ENCODE measurements around the gene C6orf118. TPM values are rescaled to one million over a fixed set of nuclear protein-coding genes. Genes with fewer than 3 reads are reported as not detected.

Gene C6orf118
- total and polyA plus RNA-seq, 2 donors (not counting 3 experiments of a cell fraction or from before 2014, with no cell fraction given), result not detected

GRCh38 chr6:165245287-165245686, 64.1 kb downstream of the C6orf118 start:
- Histone ChIP-seq H3K9me3 (replicated peaks; ENCODE audit: control insufficient read depth, insufficient read depth, low read length) (no peaks in the 10 kb centered on the region), H3K4me2 (ENCODE audit: insufficient read depth, low read length) (no peak overlapping the region), H3K27me3 (ENCODE audit: control insufficient read depth in 2 of 2, insufficient read depth in 2 of 2, low read length in 2 of 2) (no peaks in the 10 kb centered on the region), H3K36me3 (ENCODE audit: control insufficient read depth in 2 of 2, extremely low read depth in 1 of 2, insufficient read depth in 2 of 2, low read length in 2 of 2) (no peaks in the 10 kb centered on the region), H3K9me1 (replicated peaks; ENCODE audit: control insufficient read depth, extremely low read depth, insufficient read depth, low read length) (no peaks in the 10 kb centered on the region), H4K20me1 (replicated peaks; ENCODE audit: control insufficient read depth, extremely low read depth, insufficient read depth, low read length) (no peaks in the 10 kb centered on the region), H3K27ac (ENCODE audit: insufficient read depth, low read depth, low read length) (no peak overlapping the region), H3K79me2 (ENCODE audit: control insufficient read depth, insufficient read depth, low read length) (no peaks in the 10 kb centered on the region), H3K4me3 (replicated peaks in 1 of 3; ENCODE audit: insufficient read depth in 1 of 3, low read depth in 1 of 3, low read length in 3 of 3) (no peak overlapping the region), H3K4me1 (ENCODE audit: control insufficient read depth, extremely low read depth, insufficient read depth, low read length) (no peaks in the 10 kb centered on the region), H2AFZ (ENCODE audit: low read depth, low read length) (no peak overlapping the region), H3K9ac (replicated peaks; ENCODE audit: extremely low read depth, insufficient read depth, low read length) (no peak overlapping the region)
- TF ChIP-seq POLR2A (IDR thresholded peaks at IDR 0.05; ENCODE audit: low read depth, low read length), result no peak
- intact Hi-C loops (cut with micrococcal nuclease) (no loop called here), dilution Hi-C loops (cut with MboI; ENCODE audit: extremely low pct_ligation_motif_present, low sequenced_read_pairs) (no loop called here)
- FAIRE-seq, result no peak
- ChIA-PET POLR2A (no interaction called here), CTCF (interaction anchor here (1.4 kb wide), 1 partner anchor 14 kb away, joined by 3 read pairs; no protein-coding TSS in a partner anchor)
- no peak for DNase-seq (ENCODE audit: low read depth, low spot score)
- BruUV-seq (replicated peaks), result no TSS peak

GRCh38 chr6:165244524-165245247, 64.7 kb downstream of the C6orf118 start:
- H4K20me1 ChIP-seq (replicated peaks; ENCODE audit: control insufficient read depth, extremely low read depth, insufficient read depth, low read length), result no peaks in the 10 kb centered on the region
- no peak overlapping the region for H3K4me2 ChIP-seq (ENCODE audit: insufficient read depth, low read length)
- no peak overlapping the region for H2AFZ ChIP-seq (ENCODE audit: low read depth, low read length)
- H3K79me2 ChIP-seq (ENCODE audit: control insufficient read depth, insufficient read depth, low read length), result no peaks in the 10 kb centered on the region
- no peak overlapping the region for H3K9ac ChIP-seq (replicated peaks; ENCODE audit: extremely low read depth, insufficient read depth, low read length)
- ChIA-PET CTCF (interaction anchor here (1.4 kb wide), 1 partner anchor 14 kb away, joined by 3 read pairs; no protein-coding TSS in a partner anchor), POLR2A (no interaction called here)
- no peaks in the 10 kb centered on the region for H3K9me1 ChIP-seq (replicated peaks; ENCODE audit: control insufficient read depth, extremely low read depth, insufficient read depth, low read length)
- no peak for FAIRE-seq
- no TSS peak for BruUV-seq (replicated peaks)
- no peaks in the 10 kb centered on the region for H3K9me3 ChIP-seq (replicated peaks; ENCODE audit: control insufficient read depth, insufficient read depth, low read length)
- no peak overlapping the region for H3K27ac ChIP-seq (ENCODE audit: insufficient read depth, low read depth, low read length)
- no peaks in the 10 kb centered on the region for H3K4me1 ChIP-seq (ENCODE audit: control insufficient read depth, extremely low read depth, insufficient read depth, low read length)
- no peaks in the 10 kb centered on the region for H3K27me3 ChIP-seq (ENCODE audit: control insufficient read depth in 2 of 2, insufficient read depth in 2 of 2, low read length in 2 of 2)
- no peaks in the 10 kb centered on the region for H3K36me3 ChIP-seq (ENCODE audit: control insufficient read depth in 2 of 2, extremely low read depth in 1 of 2, insufficient read depth in 2 of 2, low read length in 2 of 2)
- H3K4me3 ChIP-seq (replicated peaks in 1 of 3; ENCODE audit: insufficient read depth in 1 of 3, low read depth in 1 of 3, low read length in 3 of 3), result no peak overlapping the region
- intact Hi-C loops (cut with micrococcal nuclease), result no loop called here
- TF ChIP-seq FOS (IDR thresholded peaks at IDR 0.05; ENCODE audit: borderline replicate concordance, insufficient read depth, low read length) (no peak), MYC (IDR thresholded peaks at IDR 0.05; ENCODE audit: low read depth, low read length) (no peak), MAX (IDR thresholded peaks at IDR 0.05; ENCODE audit: insufficient read depth, insufficient read length) (no peak), JUN (IDR thresholded peaks at IDR 0.05; ENCODE audit: borderline replicate concordance, insufficient read depth, insufficient read length, low read depth) (no peak), POLR2AphosphoS5 (IDR thresholded peaks at IDR 0.05; ENCODE audit: insufficient read depth, low read depth, low read length) (no peak), EZH2 (IDR thresholded peaks at IDR 0.05; ENCODE audit: borderline replicate concordance, low read depth, low read length, severe bottlenecking) (no peak), CTCF (IDR thresholded peaks at IDR 0.05; ENCODE audit: extremely low read depth in 1 of 2, insufficient read depth in 1 of 2, low read depth in 1 of 2, low read length in 2 of 2) (no peak), POLR2A (IDR thresholded peaks at IDR 0.05; ENCODE audit: low read depth, low read length) (no peak), GATA2 (IDR thresholded peaks at IDR 0.05; ENCODE audit: insufficient read depth, insufficient read length, low read depth, low read length) (no peak)
- no peak for DNase-seq (ENCODE audit: low read depth, low spot score)
- dilution Hi-C loops (cut with MboI; ENCODE audit: extremely low pct_ligation_motif_present, low sequenced_read_pairs), result no loop called here

All from endothelial cell of umbilical vein (primary cell).